K562 (cell line): ENCODE data around the gene CDC5L. TPM values are rescaled to one million over a fixed set of nuclear protein-coding genes. Genes with fewer than 3 reads are reported as not detected.

Experiments used
- CBX5 ChIP-seq: IDR thresholded peaks from 2 replicates; pipeline ENCODE4 v1.6.1; 2014; ENCODE audit warnings: low read depth, borderline replicate concordance
- CREM ChIP-seq: IDR thresholded peaks from 2 replicates; pipeline ENCODE4 v1.6.1; 2014; ENCODE audit warnings: antibody characterized with exemption, low read depth
- EGR1 ChIP-seq: fragments of 450-650 bp; conservative IDR thresholded peaks from 2 replicates; pipeline ENCODE4 v1.6.1; 2017; ENCODE audit warnings: mild to moderate bottlenecking
- HEY1 ChIP-seq: fragments of 250-450 bp; sonication (Bioruptor Pico); IDR thresholded peaks from 2 replicates; pipeline ENCODE4 v1.5.0; 2020; ENCODE audit warnings: mild to moderate bottlenecking, moderate library complexity, borderline replicate concordance
- ILK ChIP-seq: fragments of 450-650 bp; IDR thresholded peaks from 2 replicates; pipeline ENCODE4 v1.6.1; 2016; ENCODE audit warnings: missing genetic modification characterization, low read depth, mild to moderate bottlenecking, missing compliant biosample characterization, moderate library complexity, borderline replicate concordance
- KLF10 ChIP-seq: fragments of 250-450 bp; sonication (Bioruptor Pico); IDR thresholded peaks from 2 replicates; pipeline ENCODE4 v1.6.1; 2021; ENCODE audit warnings: matching md5 sums
- KLF16 ChIP-seq: IDR thresholded peaks from 2 replicates; pipeline ENCODE4 v1.6.1; 2016; ENCODE audit warnings: antibody characterized with exemption
- NR4A1 ChIP-seq, 2 experiments: fragments of 250-450 bp in 1 of 2; fragments of 450-650 bp in 1 of 2; sonication (Bioruptor Pico) in 1 of 2; IDR thresholded peaks; 2 replicates each; pipeline versions ENCODE4 v1.4.0 to v1.6.1; 2016 to 2020; ENCODE audit warnings: mild to moderate bottlenecking in 2 of 2, missing compliant biosample characterization in 1 of 2, missing genetic modification characterization in 1 of 2, moderate library complexity in 1 of 2
- POLR2G ChIP-seq: fragments of 200-400 bp; formaldehyde crosslinking; IDR thresholded peaks from 2 replicates; pipeline ENCODE4 v1.6.1; 2017; ENCODE audit warnings: low read depth, mild to moderate bottlenecking, antibody characterized with exemption, low read length, moderate library complexity
- SAP30 ChIP-seq: fragments of 200-600 bp; sonication (generic); IDR thresholded peaks from 2 replicates; pipeline ENCODE4 v1.6.1; 2012; ENCODE audit warnings: borderline replicate concordance, low read depth, mild to moderate bottlenecking, moderate library complexity, low read length, control low read depth, inconsistent platforms; ENCODE audit not compliant: insufficient read depth, poor library complexity, severe bottlenecking
- SMAD2 ChIP-seq: fragments of 150-350 bp; IDR thresholded peaks from 2 replicates; pipeline ENCODE4 v1.6.1; 2014; ENCODE audit warnings: low read depth, mild to moderate bottlenecking, low read length
- XRCC5 ChIP-seq: fragments of 200-400 bp; formaldehyde crosslinking; IDR thresholded peaks from 2 replicates; pipeline ENCODE4 v1.6.1; 2017; ENCODE audit warnings: low read depth, mild to moderate bottlenecking, low read length
- ZFP91 ChIP-seq: sonication (generic); formaldehyde crosslinking; IDR thresholded peaks from 2 replicates; pipeline ENCODE4 v1.8.0; 2022; ENCODE audit warnings: mild to moderate bottlenecking, missing genetic modification reagents
- ZNF174 ChIP-seq: fragments of 250-450 bp; sonication (Bioruptor Pico); IDR thresholded peaks from 2 replicates; pipeline ENCODE4 v1.4.0; 2020; ENCODE audit warnings: mild to moderate bottlenecking
- ZNF280A ChIP-seq: fragments of 450-650 bp; IDR thresholded peaks from 2 replicates; pipeline ENCODE4 v1.6.1; 2018; ENCODE audit warnings: mild to moderate bottlenecking, low read depth; ENCODE audit not compliant: partially characterized antibody
- ZNF77 ChIP-seq: fragments of 250-450 bp; sonication (Bioruptor Pico); IDR thresholded peaks from 2 replicates; pipeline ENCODE4 v1.5.0; 2020
- ZNF780A ChIP-seq: fragments of 250-450 bp; sonication (Bioruptor Pico); IDR thresholded peaks from 2 replicates; pipeline ENCODE4 v1.5.0; 2021; ENCODE audit warnings: mild to moderate bottlenecking
- polyA plus RNA-seq, 8 experiments: library from polyadenylated mRNA; depleted of rRNA in 4 of 8; stranded (reverse) in 5 of 8; unstranded in 3 of 8; fragments of >200 nt; fragmentation: Nextera tagmentation in 2 of 8; fragmentation: Illumina TruSeq in 1 of 8; extraction: Ambion mirVana in 2 of 8; extraction: Trizol in 1 of 8; gene quantifications; 2 replicates each; pipeline versions ENCODE4 v1.2.1 to v1.2.3, GENCODE V29; 2011 to 2014; ENCODE audit warnings: inconsistent platforms in 1 of 8, missing spikeins in 1 of 8
- total RNA-seq, 7 experiments: library from RNA; depleted of rRNA in 6 of 7; stranded (reverse); fragments of >200 nt in 6 of 7; fragmentation: Illumina TruSeq in 2 of 7; extraction: Trizol in 2 of 7; gene quantifications; 2 replicates each; pipeline versions ENCODE4 v1.2.1 to v1.2.3, GENCODE V29; 2011 to 2021; ENCODE audit warnings: low replicate concordance in 1 of 7
- TF ChIP-seq, protein P1 (sequence below): fragments of 450-650 bp; IDR thresholded peaks from 2 replicates; pipeline ENCODE4 v1.6.1; 2018; ENCODE audit not compliant: partially characterized antibody
- TF ChIP-seq, protein P2 (sequence below): fragments of 450-650 bp; formaldehyde crosslinking; IDR thresholded peaks from 2 replicates; pipeline ENCODE4 v1.4.0; 2022; ENCODE audit warnings: missing genetic modification characterization

CDC5L gene
- total and polyA plus RNA-seq, 9 of the 15 experiments (the other 6 are each of a cell fraction or from before 2014, with no cell fraction given) = 22.3 to 44.2 (median 30.8) TPM

- TF ChIP-seq CBX5 (0 out of 2 replicates have a peak, but pooled peaks have one; percentile 6), KLF16 (peak; percentile 100), EGR1 (no peak), HEY1 (no peak), SMAD2 (no peak), ZFP91 (CRISPR knock-in tag) (no peak), ZNF174 (CRISPR knock-in tag) (no peak), ZNF280A (no peak), CREM (peak; percentile 59), POLR2G (0 out of 2 replicates have a peak, but pooled peaks have one; percentile 27), SAP30 (no peak), XRCC5 (0 out of 2 replicates have a peak, but pooled peaks have one; percentile 70), KLF10 (no peak), ILK (tag) (no peak), NR4A1 (CRISPR knock-in tag; IDR thresholded peaks at IDR 0.05) (no peak), NR4A1 (tag; IDR thresholded peaks at IDR 0.05) (peak; percentile 82; the same call in 1 of the 2 replicates), ZNF780A (CRISPR knock-in tag) (no peak), ZNF77 (CRISPR knock-in tag) (no peak)
- TF ChIP-seq, protein P1, sequence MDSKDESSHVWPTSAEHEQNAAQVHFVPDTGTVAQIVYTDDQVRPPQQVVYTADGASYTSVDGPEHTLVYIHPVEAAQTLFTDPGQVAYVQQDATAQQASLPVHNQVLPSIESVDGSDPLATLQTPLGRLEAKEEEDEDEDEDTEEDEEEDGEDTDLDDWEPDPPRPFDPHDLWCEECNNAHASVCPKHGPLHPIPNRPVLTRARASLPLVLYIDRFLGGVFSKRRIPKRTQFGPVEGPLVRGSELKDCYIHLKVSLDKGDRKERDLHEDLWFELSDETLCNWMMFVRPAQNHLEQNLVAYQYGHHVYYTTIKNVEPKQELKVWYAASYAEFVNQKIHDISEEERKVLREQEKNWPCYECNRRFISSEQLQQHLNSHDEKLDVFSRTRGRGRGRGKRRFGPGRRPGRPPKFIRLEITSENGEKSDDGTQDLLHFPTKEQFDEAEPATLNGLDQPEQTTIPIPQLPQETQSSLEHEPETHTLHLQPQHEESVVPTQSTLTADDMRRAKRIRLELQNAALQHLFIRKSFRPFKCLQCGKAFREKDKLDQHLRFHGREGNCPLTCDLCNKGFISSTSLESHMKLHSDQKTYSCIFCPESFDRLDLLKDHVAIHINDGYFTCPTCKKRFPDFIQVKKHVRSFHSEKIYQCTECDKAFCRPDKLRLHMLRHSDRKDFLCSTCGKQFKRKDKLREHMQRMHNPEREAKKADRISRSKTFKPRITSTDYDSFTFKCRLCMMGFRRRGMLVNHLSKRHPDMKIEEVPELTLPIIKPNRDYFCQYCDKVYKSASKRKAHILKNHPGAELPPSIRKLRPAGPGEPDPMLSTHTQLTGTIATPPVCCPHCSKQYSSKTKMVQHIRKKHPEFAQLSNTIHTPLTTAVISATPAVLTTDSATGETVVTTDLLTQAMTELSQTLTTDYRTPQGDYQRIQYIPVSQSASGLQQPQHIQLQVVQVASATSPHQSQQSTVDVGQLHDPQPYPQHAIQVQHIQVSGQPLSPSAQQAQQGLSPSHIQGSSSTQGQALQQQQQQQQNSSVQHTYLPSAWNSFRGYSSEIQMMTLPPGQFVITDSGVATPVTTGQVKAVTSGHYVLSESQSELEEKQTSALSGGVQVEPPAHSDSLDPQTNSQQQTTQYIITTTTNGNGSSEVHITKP = no peak
- TF ChIP-seq, protein P2, sequence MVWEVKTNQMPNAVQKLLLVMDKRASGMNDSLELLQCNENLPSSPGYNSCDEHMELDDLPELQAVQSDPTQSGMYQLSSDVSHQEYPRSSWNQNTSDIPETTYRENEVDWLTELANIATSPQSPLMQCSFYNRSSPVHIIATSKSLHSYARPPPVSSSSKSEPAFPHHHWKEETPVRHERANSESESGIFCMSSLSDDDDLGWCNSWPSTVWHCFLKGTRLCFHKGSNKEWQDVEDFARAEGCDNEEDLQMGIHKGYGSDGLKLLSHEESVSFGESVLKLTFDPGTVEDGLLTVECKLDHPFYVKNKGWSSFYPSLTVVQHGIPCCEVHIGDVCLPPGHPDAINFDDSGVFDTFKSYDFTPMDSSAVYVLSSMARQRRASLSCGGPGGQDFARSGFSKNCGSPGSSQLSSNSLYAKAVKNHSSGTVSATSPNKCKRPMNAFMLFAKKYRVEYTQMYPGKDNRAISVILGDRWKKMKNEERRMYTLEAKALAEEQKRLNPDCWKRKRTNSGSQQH = no peak
Measured at GRCh38 chr6:44475779-44476434, 88.4 kb downstream of the CDC5L start (continued).
